ENCODE results near the gene SBF1. TPM values are rescaled to one million over a fixed set of nuclear protein-coding genes. Genes with fewer than 3 reads are reported as not detected.

Gene SBF1
- total and polyA plus RNA-seq, 2 of the 13 experiments (the other 11 are each of a cell fraction or from before 2014, with no cell fraction given), result 31.7 to 40.9 TPM

DNA sequence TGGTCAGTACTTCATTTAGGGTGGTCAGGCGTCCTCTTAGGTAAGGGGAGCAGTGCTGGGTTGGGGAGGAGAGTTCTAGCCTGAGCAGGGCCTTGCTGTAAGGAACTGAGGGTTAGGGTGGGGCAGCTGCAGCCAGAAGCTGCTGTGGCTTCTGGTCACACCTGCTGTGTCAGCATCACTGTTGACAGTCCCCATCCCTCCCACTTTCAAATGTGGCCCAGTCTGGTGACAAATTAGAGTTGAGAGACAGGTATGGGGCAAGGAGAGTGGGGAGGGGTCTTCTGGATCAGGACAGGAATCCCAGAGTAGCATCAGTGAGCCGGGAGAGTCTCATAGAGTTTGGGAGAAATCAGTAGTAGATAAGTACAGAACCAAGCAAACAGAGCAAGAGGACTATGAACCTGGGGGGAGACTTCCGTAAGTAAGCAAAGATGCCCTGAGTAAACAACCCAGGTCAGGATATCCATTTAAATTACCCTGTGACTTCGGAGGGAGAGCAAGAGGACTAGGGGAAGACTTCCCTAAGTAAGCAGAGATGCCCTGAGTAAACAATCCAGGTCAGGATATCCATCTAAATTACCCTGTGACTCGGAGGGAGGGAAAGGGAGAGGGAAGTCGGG, 78.0 kb downstream of the SBF1 start (continued):
- TF ChIP-seq GABPB1 (CRISPR knock-in tag; IDR thresholded peaks at IDR 0.05), result peak; percentile 51; the same call in 1 of the 2 replicates
- no peak for TF ChIP-seq ZNF780A (CRISPR knock-in tag; IDR thresholded peaks at IDR 0.05)
- no peak for TF ChIP-seq CREB1 (IDR thresholded peaks at IDR 0.05)
- peak; percentile 68 for TF ChIP-seq CREB1 (CRISPR knock-in tag; IDR thresholded peaks at IDR 0.05)
- TF ChIP-seq ZNF367 (CRISPR knock-in tag; IDR thresholded peaks at IDR 0.05; ENCODE audit: borderline replicate concordance), result no peak
- TF ChIP-seq RNF2 (conservative IDR thresholded peaks at IDR 0.05; ENCODE audit: low read depth), result no peak
- peak; percentile 93 for TF ChIP-seq ZGPAT (CRISPR knock-in tag; IDR thresholded peaks at IDR 0.05)
- TF ChIP-seq KLF13 (CRISPR knock-in tag; IDR thresholded peaks at IDR 0.05), result no peak
- TF ChIP-seq ZSCAN31 (CRISPR knock-in tag; IDR thresholded peaks at IDR 0.05; ENCODE audit: low read depth), result no peak
- no peak for TF ChIP-seq MTF1 (CRISPR knock-in tag; IDR thresholded peaks at IDR 0.05)
- TF ChIP-seq ZNF234 (CRISPR knock-in tag; conservative IDR thresholded peaks at IDR 0.05), result no peak
- no peak for TF ChIP-seq KLF6 (CRISPR knock-in tag; IDR thresholded peaks at IDR 0.05)
- no peak for TF ChIP-seq CBX2 (IDR thresholded peaks at IDR 0.05; ENCODE audit: low read depth, low read length)
- no peak for TF ChIP-seq CBX2 (CRISPR knock-in tag; IDR thresholded peaks at IDR 0.05; ENCODE audit: low read depth)
- TF ChIP-seq, protein P1, sequence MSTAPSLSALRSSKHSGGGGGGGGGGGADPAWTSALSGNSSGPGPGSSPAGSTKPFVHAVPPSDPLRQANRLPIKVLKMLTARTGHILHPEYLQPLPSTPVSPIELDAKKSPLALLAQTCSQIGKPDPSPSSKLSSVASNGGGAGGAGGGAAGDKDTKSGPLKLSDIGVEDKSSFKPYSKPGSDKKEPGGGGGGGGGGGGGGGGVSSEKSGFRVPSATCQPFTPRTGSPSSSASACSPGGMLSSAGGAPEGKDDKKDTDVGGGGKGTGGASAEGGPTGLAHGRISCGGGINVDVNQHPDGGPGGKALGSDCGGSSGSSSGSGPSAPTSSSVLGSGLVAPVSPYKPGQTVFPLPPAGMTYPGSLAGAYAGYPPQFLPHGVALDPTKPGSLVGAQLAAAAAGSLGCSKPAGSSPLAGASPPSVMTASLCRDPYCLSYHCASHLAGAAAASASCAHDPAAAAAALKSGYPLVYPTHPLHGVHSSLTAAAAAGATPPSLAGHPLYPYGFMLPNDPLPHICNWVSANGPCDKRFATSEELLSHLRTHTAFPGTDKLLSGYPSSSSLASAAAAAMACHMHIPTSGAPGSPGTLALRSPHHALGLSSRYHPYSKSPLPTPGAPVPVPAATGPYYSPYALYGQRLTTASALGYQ (CRISPR knock-in tag; IDR thresholded peaks at IDR 0.05), result peak; percentile 98
- TF ChIP-seq HDAC1 (CRISPR knock-in tag; IDR thresholded peaks at IDR 0.05), result peak; percentile 94
- TF ChIP-seq ZBTB33 (CRISPR knock-in tag; IDR thresholded peaks at IDR 0.05), result no peak
- TF ChIP-seq, protein P2, sequence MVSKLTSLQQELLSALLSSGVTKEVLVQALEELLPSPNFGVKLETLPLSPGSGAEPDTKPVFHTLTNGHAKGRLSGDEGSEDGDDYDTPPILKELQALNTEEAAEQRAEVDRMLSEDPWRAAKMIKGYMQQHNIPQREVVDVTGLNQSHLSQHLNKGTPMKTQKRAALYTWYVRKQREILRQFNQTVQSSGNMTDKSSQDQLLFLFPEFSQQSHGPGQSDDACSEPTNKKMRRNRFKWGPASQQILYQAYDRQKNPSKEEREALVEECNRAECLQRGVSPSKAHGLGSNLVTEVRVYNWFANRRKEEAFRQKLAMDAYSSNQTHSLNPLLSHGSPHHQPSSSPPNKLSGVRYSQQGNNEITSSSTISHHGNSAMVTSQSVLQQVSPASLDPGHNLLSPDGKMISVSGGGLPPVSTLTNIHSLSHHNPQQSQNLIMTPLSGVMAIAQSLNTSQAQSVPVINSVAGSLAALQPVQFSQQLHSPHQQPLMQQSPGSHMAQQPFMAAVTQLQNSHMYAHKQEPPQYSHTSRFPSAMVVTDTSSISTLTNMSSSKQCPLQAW (CRISPR knock-in tag; IDR thresholded peaks at IDR 0.05), result peak; percentile 87
- no peak for TF ChIP-seq ZNF619 (CRISPR knock-in tag; IDR thresholded peaks at IDR 0.05)
- no peak for TF ChIP-seq ZNF616 (CRISPR knock-in tag; IDR thresholded peaks at IDR 0.05; ENCODE audit: low read depth)
- peak; percentile 75 for TF ChIP-seq FOXP1 (IDR thresholded peaks at IDR 0.05)
- TF ChIP-seq FOXP1 (CRISPR knock-in tag; IDR thresholded peaks at IDR 0.05), result peak; percentile 91
- TF ChIP-seq, protein P3, sequence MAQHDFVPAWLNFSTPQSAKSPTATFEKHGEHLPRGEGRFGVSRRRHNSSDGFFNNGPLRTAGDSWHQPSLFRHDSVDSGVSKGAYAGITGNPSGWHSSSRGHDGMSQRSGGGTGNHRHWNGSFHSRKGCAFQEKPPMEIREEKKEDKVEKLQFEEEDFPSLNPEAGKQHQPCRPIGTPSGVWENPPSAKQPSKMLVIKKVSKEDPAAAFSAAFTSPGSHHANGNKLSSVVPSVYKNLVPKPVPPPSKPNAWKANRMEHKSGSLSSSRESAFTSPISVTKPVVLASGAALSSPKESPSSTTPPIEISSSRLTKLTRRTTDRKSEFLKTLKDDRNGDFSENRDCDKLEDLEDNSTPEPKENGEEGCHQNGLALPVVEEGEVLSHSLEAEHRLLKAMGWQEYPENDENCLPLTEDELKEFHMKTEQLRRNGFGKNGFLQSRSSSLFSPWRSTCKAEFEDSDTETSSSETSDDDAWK (CRISPR knock-in tag; IDR thresholded peaks at IDR 0.05), result no peak
- TF ChIP-seq, protein P4, sequence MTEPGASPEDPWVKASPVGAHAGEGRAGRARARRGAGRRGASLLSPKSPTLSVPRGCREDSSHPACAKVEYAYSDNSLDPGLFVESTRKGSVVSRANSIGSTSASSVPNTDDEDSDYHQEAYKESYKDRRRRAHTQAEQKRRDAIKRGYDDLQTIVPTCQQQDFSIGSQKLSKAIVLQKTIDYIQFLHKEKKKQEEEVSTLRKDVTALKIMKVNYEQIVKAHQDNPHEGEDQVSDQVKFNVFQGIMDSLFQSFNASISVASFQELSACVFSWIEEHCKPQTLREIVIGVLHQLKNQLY (CRISPR knock-in tag; IDR thresholded peaks at IDR 0.05), result peak; percentile 86; the same call in 1 of the 2 replicates

Measured in HepG2 (cell line).